HepG2 (cell line): ENCODE results near the gene CNPY4. TPM values are rescaled to one million over a fixed set of nuclear protein-coding genes. Genes with fewer than 3 reads are reported as not detected.

Experiments used
- ATF2 ChIP-seq: sonication (generic); formaldehyde crosslinking; IDR thresholded peaks from 2 replicates; pipeline ENCODE4 v1.4.0; 2020; ENCODE audit warnings: missing genetic modification reagents
- CCDC6 ChIP-seq: sonication (generic); formaldehyde crosslinking; IDR thresholded peaks from 2 replicates; pipeline ENCODE4 v1.8.1; 2022; ENCODE audit warnings: mild to moderate bottlenecking, missing genetic modification reagents, moderate library complexity
- CREB1 ChIP-seq, 2 experiments: fragments of 450-650 bp in 1 of 2; IDR thresholded peaks; 2 replicates each; pipeline ENCODE4 v1.6.1; 2016 to 2017; ENCODE audit warnings: control low read depth in 1 of 2, mild to moderate bottlenecking in 1 of 2, missing compliant biosample characterization in 1 of 2, missing genetic modification characterization in 1 of 2
- CTCF ChIP-seq: sonication (generic); formaldehyde crosslinking; IDR thresholded peaks from 2 replicates; pipeline ENCODE4 v1.5.0; 2020; ENCODE audit warnings: mild to moderate bottlenecking, missing genetic modification reagents, moderate library complexity
- EP300 ChIP-seq, 3 experiments: sonication (generic) in 1 of 3; formaldehyde crosslinking in 1 of 3; IDR thresholded peaks; 2 replicates each; pipeline versions ENCODE4 v1.5.1 to v1.6.1; 2011 to 2020; ENCODE audit warnings: low read depth in 2 of 3, low read length in 2 of 3, borderline replicate concordance in 1 of 3, improper control_type of control experiment in 1 of 3, mild to moderate bottlenecking in 1 of 3, missing genetic modification reagents in 1 of 3, moderate library complexity in 1 of 3
- FOXO1 ChIP-seq: sonication (generic); formaldehyde crosslinking; IDR thresholded peaks from 2 replicates; pipeline ENCODE4 v1.4.0; 2020; ENCODE audit warnings: missing genetic modification reagents
- HMG20B ChIP-seq: conservative IDR thresholded peaks from 2 replicates; pipeline ENCODE4 v1.6.1; 2016; ENCODE audit warnings: missing genetic modification reagents, missing compliant biosample characterization
- HOXD1 ChIP-seq: sonication (generic); formaldehyde crosslinking; IDR thresholded peaks from 2 replicates; pipeline ENCODE4 v1.5.0; 2020; ENCODE audit warnings: missing genetic modification reagents
- KDM2A ChIP-seq: sonication (generic); formaldehyde crosslinking; IDR thresholded peaks from 2 replicates; pipeline ENCODE4 v1.4.0; 2020; ENCODE audit warnings: low read depth, missing genetic modification reagents, borderline replicate concordance
- KLF9 ChIP-seq: IDR thresholded peaks from 2 replicates; pipeline ENCODE4 v1.6.1; 2016; ENCODE audit warnings: low read depth
- NR2F6 ChIP-seq, 2 experiments: IDR thresholded peaks; 2 replicates each; pipeline ENCODE4 v1.6.1; 2016; ENCODE audit warnings: antibody characterized with exemption in 1 of 2, mild to moderate bottlenecking in 1 of 2
- PRDM10 ChIP-seq: sonication (generic); formaldehyde crosslinking; IDR thresholded peaks from 2 replicates; pipeline ENCODE4 v1.4.0; 2020; ENCODE audit warnings: low read depth, missing genetic modification reagents
- RBM22 ChIP-seq: fragments of 200-400 bp; formaldehyde crosslinking; optimal IDR thresholded peaks from 2 replicates; pipeline ENCODE3; 2017; ENCODE audit warnings: mild to moderate bottlenecking, low read length, moderate library complexity
- SOX13 ChIP-seq, 3 experiments: fragments of 450-650 bp in 1 of 3; sonication (generic) in 1 of 3; formaldehyde crosslinking in 1 of 3; IDR thresholded peaks in 2 of 3; conservative IDR thresholded peaks in 1 of 3; 2 replicates each; pipeline versions ENCODE4 v1.5.0 to v1.6.1; 2016 to 2020; ENCODE audit warnings: antibody characterized with exemption in 1 of 3, mild to moderate bottlenecking in 1 of 3, missing compliant biosample characterization in 1 of 3, missing genetic modification reagents in 1 of 3, moderate library complexity in 1 of 3
- TFAP4 ChIP-seq: sonication (generic); IDR thresholded peaks from 2 replicates; pipeline ENCODE4 v1.6.1; 2016; ENCODE audit warnings: low read depth, borderline replicate concordance
- TOE1 ChIP-seq: sonication (generic); formaldehyde crosslinking; IDR thresholded peaks from 2 replicates; pipeline ENCODE4 v1.4.0; 2020; ENCODE audit warnings: mild to moderate bottlenecking, missing genetic modification reagents
- ZBTB21 ChIP-seq: sonication (generic); formaldehyde crosslinking; IDR thresholded peaks from 2 replicates; pipeline ENCODE4 v1.4.0; 2020; ENCODE audit warnings: missing genetic modification reagents
- ZBTB38 ChIP-seq: sonication (generic); formaldehyde crosslinking; IDR thresholded peaks from 2 replicates; pipeline ENCODE4 v1.5.1; 2020; ENCODE audit warnings: mild to moderate bottlenecking, missing genetic modification reagents
- ZNF382 ChIP-seq: sonication (generic); formaldehyde crosslinking; IDR thresholded peaks from 2 replicates; pipeline ENCODE4 v1.5.0; 2020; ENCODE audit warnings: missing genetic modification reagents, mild to moderate bottlenecking, borderline replicate concordance
- polyA plus RNA-seq, 8 experiments: library from polyadenylated mRNA; depleted of rRNA in 3 of 8; stranded (reverse) in 7 of 8; unstranded in 1 of 8; fragments of >200 nt; fragmentation: Illumina TruSeq in 4 of 8; extraction: Trizol in 4 of 8; gene quantifications; 2 replicates each; pipeline versions ENCODE4 v1.2.1 to v1.2.3, GENCODE V29; 2011 to 2016; ENCODE audit warnings: low read depth in 4 of 8, missing spikeins in 1 of 8, mixed read lengths in 1 of 8; ENCODE audit not compliant: insufficient read depth in 1 of 8
- total RNA-seq, 5 experiments: library from RNA; depleted of rRNA; stranded (reverse); fragments of >200 nt; fragmentation: Illumina TruSeq; extraction: Trizol; gene quantifications; 2 replicates each; pipeline ENCODE4 v1.2.3, GENCODE V29; 2016; ENCODE audit warnings: low read depth in 1 of 5

Gene CNPY4
- total and polyA plus RNA-seq, 2 of the 13 experiments (the other 11 are each of a cell fraction or from before 2014, with no cell fraction given), result 6.2 to 12.7 TPM

GRCh38 chr7:100157334-100158228 lies 38.1 kb downstream of the CNPY4 start (continued):
- no peak for TF ChIP-seq TOE1 (CRISPR knock-in tag)
- 0 out of 2 replicates have a peak, but pooled peaks have one; percentile 12 for TF ChIP-seq PRDM10
- 0 out of 2 replicates have a peak, but pooled peaks have one; percentile 6 for TF ChIP-seq CREB1 (IDR thresholded peaks at IDR 0.05)
- no peak for TF ChIP-seq CREB1 (CRISPR knock-in tag; IDR thresholded peaks at IDR 0.05)
- TF ChIP-seq NR2F6 (IDR thresholded peaks at IDR 0.05), result peak; percentile 94
- TF ChIP-seq NR2F6 (CRISPR knock-in tag; IDR thresholded peaks at IDR 0.05), result peak; percentile 96
- 0 out of 2 replicates have a peak, but pooled peaks have one; percentile 40 for TF ChIP-seq HMG20B (CRISPR knock-in tag)
- no peak for TF ChIP-seq ZNF382 (CRISPR knock-in tag)
- TF ChIP-seq CTCF, result peak; percentile 18; the same call in 1 of the 2 replicates
- TF ChIP-seq CCDC6 (CRISPR knock-in tag), result 0 out of 2 replicates have a peak, but pooled peaks have one; percentile 32
- TF ChIP-seq RBM22, result peak; percentile 56
- 0 out of 2 replicates have a peak, but pooled peaks have one; percentile 37 for TF ChIP-seq ZBTB38 (CRISPR knock-in tag)
- TF ChIP-seq ZBTB21, result no peak
- 0 out of 2 replicates have a peak, but pooled peaks have one; percentile 38 for TF ChIP-seq HOXD1 (CRISPR knock-in tag)
- peak; percentile 46; the same call in 1 of the 2 replicates for TF ChIP-seq TFAP4
- TF ChIP-seq KLF9 (CRISPR knock-in tag), result no peak
- peak in 1 of 2 experiments; percentile 28; a peak in 2 of 4 replicates for TF ChIP-seq EP300 (IDR thresholded peaks at IDR 0.05; ENCODE audit: low read depth in 2 of 2, low read length in 2 of 2)
- peak; percentile 61; the same call in 1 of the 2 replicates for TF ChIP-seq EP300 (CRISPR knock-in tag; IDR thresholded peaks at IDR 0.05; ENCODE audit: borderline replicate concordance)
- peak; percentile 53 for TF ChIP-seq KDM2A (CRISPR knock-in tag)
- no peak for TF ChIP-seq FOXO1
- TF ChIP-seq SOX13 (IDR thresholded peaks at IDR 0.05), result no peak
- TF ChIP-seq SOX13 (CRISPR knock-in tag; conservative IDR thresholded peaks at IDR 0.05 in 1 of 2, IDR thresholded peaks at IDR 0.05 in 1 of 2), result peak in 1 of 2 experiments; percentile 55; a peak in 1 of 4 replicates
- peak; percentile 96 for TF ChIP-seq ATF2 (CRISPR knock-in tag)
